Measurements from ENCODE around the gene CYP3A7. TPM values are rescaled to one million over a fixed set of nuclear protein-coding genes. Genes with fewer than 3 reads are reported as not detected.
"Not testable (repeated sequence)": the region's sequence is repeated elsewhere in the genome, so short reads cannot be mapped to it uniquely, and the experiment has no call there.

CYP3A7 gene
- total and polyA plus RNA-seq, 7 donors = not detected

- Histone ChIP-seq H3K36me3 (ENCODE audit: insufficient read depth in 1 of 2, low read depth in 1 of 2) (no peaks in the 10 kb centered on the region), H3K9me3 (no peaks in the 10 kb centered on the region), H3K27ac (no peak overlapping the region), H3K27me3 (ENCODE audit: insufficient read depth in 3 of 3, low read length in 2 of 3) (no peaks in the 10 kb centered on the region), H3K4me3 (no peak overlapping the region), H3K4me1 (no peaks in the 10 kb centered on the region)
- no peak for TF ChIP-seq CTCF (IDR thresholded peaks at IDR 0.05)
- intact Hi-C loops (cut with DNase I) = no loop called here
- DNase-seq (no peak), ATAC-seq (no peak)
- WGBS, 3 donors = 87 to 90% (median 90%) methylated on average over 5 of the region's 5 CpGs
These were observed 40.6 kb downstream of the CYP3A7 start for GRCh38 chr7:99694201-99694911.

GRCh38 chr7:99693427-99694200 lies 41.4 kb downstream of the CYP3A7 start:
- Histone ChIP-seq H3K27me3 (ENCODE audit: insufficient read depth in 3 of 3, low read length in 2 of 3) (no peaks in the 10 kb centered on the region), H3K36me3 (ENCODE audit: insufficient read depth in 1 of 2, low read depth in 1 of 2) (no peaks in the 10 kb centered on the region), H3K9me3 (no peaks in the 10 kb centered on the region), H3K4me1 (no peaks in the 10 kb centered on the region), H3K4me3 (no peak overlapping the region), H3K27ac (no peak overlapping the region)
- intact Hi-C loops (cut with DNase I) = no loop called here
- TF ChIP-seq CTCF (IDR thresholded peaks at IDR 0.05) = no peak
- no peak for ATAC-seq
- no peak for DNase-seq
- WGBS, 3 donors = 65 to 66% (median 65%) methylated on average over 9 of the region's 9 CpGs

- no peak overlapping the region for H3K27ac ChIP-seq
- intact Hi-C loops (cut with DNase I) = no loop called here
- no peak for ATAC-seq
These were observed 41.9 kb downstream of the CYP3A7 start for GRCh38 chr7:99693100-99693426.

GRCh38 chr7:99692563-99692962 lies 42.4 kb downstream of the CYP3A7 start:
- H3K4me1 ChIP-seq; H3K36me3 ChIP-seq (ENCODE audit: insufficient read depth in 1 of 2, low read depth in 1 of 2); H3K27ac ChIP-seq; H3K27me3 ChIP-seq (ENCODE audit: insufficient read depth in 3 of 3, low read length in 2 of 3); H3K9me3 ChIP-seq; ATAC-seq; H3K4me3 ChIP-seq; intact Hi-C loops (cut with DNase I); DNase-seq: not testable (repeated sequence)
- 91 to 95% (median 95%) methylated on average over 6 of the region's 6 CpGs for WGBS, 3 donors

More at GRCh38 chr7:99693100-99693426, 41.9 kb downstream of the CYP3A7 start:
- Histone ChIP-seq H3K9me3 (no peaks in the 10 kb centered on the region), H3K4me3 (no peak overlapping the region), H3K36me3 (ENCODE audit: insufficient read depth in 1 of 2, low read depth in 1 of 2) (no peaks in the 10 kb centered on the region), H3K27me3 (ENCODE audit: insufficient read depth in 3 of 3, low read length in 2 of 3) (no peaks in the 10 kb centered on the region), H3K4me1 (no peaks in the 10 kb centered on the region)
- no peak for TF ChIP-seq CTCF (IDR thresholded peaks at IDR 0.05)
- WGBS, 3 donors = 52 to 60% (median 60%) methylated on average over 5 of the region's 5 CpGs
- DNase-seq = no peak

- ATAC-seq; H3K27ac ChIP-seq; H3K36me3 ChIP-seq (ENCODE audit: insufficient read depth in 1 of 2, low read depth in 1 of 2); H3K4me1 ChIP-seq; H3K9me3 ChIP-seq; H3K27me3 ChIP-seq (ENCODE audit: insufficient read depth in 3 of 3, low read length in 2 of 3); H3K4me3 ChIP-seq; intact Hi-C loops (cut with DNase I); DNase-seq: not testable (repeated sequence)
- 82 to 92% (median 85%) methylated on average over 1 of the region's 1 CpG for WGBS, 3 donors
These were observed 43.3 kb downstream of the CYP3A7 start for GRCh38 chr7:99691658-99692057.

GRCh38 chr7:99690918-99691317 lies 44.1 kb downstream of the CYP3A7 start:
- H3K36me3 ChIP-seq (ENCODE audit: insufficient read depth in 1 of 2, low read depth in 1 of 2); H3K4me3 ChIP-seq; H3K9me3 ChIP-seq; H3K27me3 ChIP-seq (ENCODE audit: insufficient read depth in 3 of 3, low read length in 2 of 3); H3K27ac ChIP-seq; ATAC-seq; H3K4me1 ChIP-seq; DNase-seq; intact Hi-C loops (cut with DNase I): not testable (repeated sequence)
- 86 to 96% (median 95%) methylated on average over 3 of the region's 4 CpGs for WGBS, 3 donors

GRCh38 chr7:99685871-99686608 lies 49.0 kb downstream of the CYP3A7 start:
- 92 to 93% (median 92%) methylated on average over 14 of the region's 14 CpGs for WGBS, 3 donors
- intact Hi-C loops (cut with DNase I); H3K27me3 ChIP-seq (ENCODE audit: insufficient read depth in 3 of 3, low read length in 2 of 3); ATAC-seq; H3K4me1 ChIP-seq; H3K4me3 ChIP-seq; H3K36me3 ChIP-seq (ENCODE audit: insufficient read depth in 1 of 2, low read depth in 1 of 2); H3K27ac ChIP-seq; DNase-seq; H3K9me3 ChIP-seq: not testable (repeated sequence)

Data from psoas muscle (tissue), 8 donors.